ENCODE data around the gene AMMECR1. TPM values are rescaled to one million over a fixed set of nuclear protein-coding genes. Genes with fewer than 3 reads are reported as not detected.

The AMMECR1 gene
- total and polyA plus RNA-seq, 2 of the 8 experiments (the other 6 are each of a cell fraction or from before 2014, with no cell fraction given): 10.2 to 21.2 TPM

- Histone ChIP-seq H2BK20ac (ENCODE audit: low read length) (no peak overlapping the region), H4K8ac (ENCODE audit: extremely low read depth, insufficient read depth, low read length) (no peak overlapping the region), H2BK5ac (ENCODE audit: low read depth, low read length) (no peak overlapping the region), H3K27me3 (replicated peaks in 1 of 4; ENCODE audit: control insufficient read depth in 3 of 4, extremely low read depth in 1 of 4, insufficient read depth in 3 of 4, low read length in 3 of 4) (no peaks in the 10 kb centered on the region), H2BK15ac (ENCODE audit: low read length) (no peak overlapping the region), H3K14ac (ENCODE audit: insufficient read length) (no peak overlapping the region), H3K36me3 (ENCODE audit: control insufficient read depth in 2 of 4, insufficient read depth in 4 of 4, low read length in 3 of 4) (no peaks in the 10 kb centered on the region), H2AFZ (ENCODE audit: low read length) (no peak overlapping the region), H2BK120ac (replicated peaks; ENCODE audit: low read depth, low read length) (no peak overlapping the region), H3K9ac (replicated peaks in 1 of 4; ENCODE audit: extremely low read depth in 1 of 4, low read depth in 3 of 4, low read length in 3 of 4) (no peak overlapping the region), H2BK12ac (ENCODE audit: low read depth, low read length) (no peak overlapping the region), H3K4me2 (ENCODE audit: insufficient read depth in 1 of 2, low read depth in 2 of 2, low read length in 2 of 2) (no peak overlapping the region), H3K18ac (ENCODE audit: extremely low read depth, low read length) (no peak overlapping the region), H3K27ac (ENCODE audit: low read depth, low read length) (no peak overlapping the region), H3K79me1 (ENCODE audit: low read depth, low read length) (no peaks in the 10 kb centered on the region), H3K4me1 (replicated peaks in 1 of 4; ENCODE audit: control insufficient read depth in 3 of 4, insufficient read depth in 4 of 4, low read length in 3 of 4) (no peaks in the 10 kb centered on the region), H4K91ac (replicated peaks; ENCODE audit: insufficient read length, low read length) (no peak overlapping the region), H3K4ac (replicated peaks; ENCODE audit: insufficient read length, low read depth, low read length) (no peak overlapping the region), H3K79me2 (ENCODE audit: control insufficient read depth in 1 of 2, insufficient read depth in 2 of 2, low read length in 2 of 2) (peaks cover 0 to 27% of the 10 kb centered on the region in 2 experiments; a peak in 2 of 4 replicates), H2AK5ac (ENCODE audit: low read depth, low read length) (no peak overlapping the region), H4K5ac (ENCODE audit: insufficient read length, low read depth, low read length) (no peak overlapping the region), H3K4me3 (ENCODE audit: extremely low read depth in 1 of 4, insufficient read depth in 2 of 4, low read depth in 3 of 4, low read length in 4 of 4) (no peak overlapping the region), H3K23me2 (ENCODE audit: low read depth, low read length) (no peaks in the 10 kb centered on the region), H3K23ac (ENCODE audit: insufficient read length) (no peak overlapping the region), H3K56ac (replicated peaks; ENCODE audit: insufficient read length, low read depth, low read length) (no peak overlapping the region), H3K9me3 (ENCODE audit: insufficient read depth in 2 of 2, low read depth in 1 of 2, low read length in 1 of 2) (no peaks in the 10 kb centered on the region), H4K20me1 (replicated peaks in 1 of 2; ENCODE audit: control insufficient read depth in 1 of 2, insufficient read depth in 2 of 2, low read length in 2 of 2) (no peaks in the 10 kb centered on the region)
- ChIA-PET CTCF (ENCODE audit: partially characterized antibody) (no interaction called here), POLR2A (ENCODE audit: partially characterized antibody) (no interaction called here)
- 92% methylated on average over 6 of the region's 6 CpGs; no CpG with 5 or more reads in 1 of the 2 experiments for WGBS, 2 experiments (ENCODE audit: extremely low coverage in 1 of 2, insufficient coverage in 1 of 2, insufficient read length in 1 of 2, insufficient replicate concordance in 2 of 2, low coverage in 1 of 2, low lambda C conversion rate in 2 of 2, missing lambda C conversion rate in 1 of 2)
- no peak for DNase-seq (ENCODE audit: low read depth in 1 of 2, low spot score in 2 of 2)
- no peak for FAIRE-seq
- TF ChIP-seq FOSL1 (IDR thresholded peaks at IDR 0.05; ENCODE audit: insufficient read depth, low read depth, low read length) (no peak), CBX5 (IDR thresholded peaks at IDR 0.05; ENCODE audit: low read depth, low read length) (no peak), CHD2 (IDR thresholded peaks at IDR 0.05; ENCODE audit: low read length) (no peak), E2F6 (IDR thresholded peaks at IDR 0.05) (no peak)
These were observed 31.8 kb downstream of the AMMECR1 start for GRCh38 chrX:110286106-110286505.
